PC-9 (cell line): ENCODE results near the gene SRRM5.

Source experiments
- EZH2 ChIP-seq: fragments of 200-600 bp; sonication (generic); IDR thresholded peaks from 2 replicates; pipeline ENCODE4 v1.8.0; 2017; ENCODE audit warnings: antibody characterized with exemption, low read depth
- TF ChIP-seq, protein P1 (sequence below): fragments of 200-600 bp; sonication (generic); conservative IDR thresholded peaks from 2 replicates; pipeline ENCODE4 v1.6.1; 2017; ENCODE audit warnings: mixed run types, antibody characterized with exemption, mild to moderate bottlenecking, moderate library complexity

DNA sequence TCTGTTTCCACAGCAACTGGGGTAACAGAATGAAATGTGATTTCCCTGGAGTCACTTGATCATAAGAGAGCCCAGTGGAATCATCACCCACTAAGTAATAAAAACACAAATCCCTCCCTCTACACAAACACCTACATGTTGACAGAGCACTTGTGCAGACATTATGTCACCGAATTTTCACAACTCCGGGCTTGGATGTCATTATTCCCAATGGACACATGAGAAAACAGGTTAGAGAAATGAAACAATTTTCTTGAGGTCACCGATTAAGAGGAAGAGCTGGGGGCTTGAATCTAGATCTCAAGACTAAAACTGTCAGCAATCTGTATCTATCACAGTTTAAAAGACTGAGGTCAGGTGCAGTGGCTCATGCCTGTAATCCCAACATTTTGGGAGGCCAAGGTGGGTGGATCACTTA is 39.7 kb upstream of the SRRM5 start:
- TF ChIP-seq, protein P1, sequence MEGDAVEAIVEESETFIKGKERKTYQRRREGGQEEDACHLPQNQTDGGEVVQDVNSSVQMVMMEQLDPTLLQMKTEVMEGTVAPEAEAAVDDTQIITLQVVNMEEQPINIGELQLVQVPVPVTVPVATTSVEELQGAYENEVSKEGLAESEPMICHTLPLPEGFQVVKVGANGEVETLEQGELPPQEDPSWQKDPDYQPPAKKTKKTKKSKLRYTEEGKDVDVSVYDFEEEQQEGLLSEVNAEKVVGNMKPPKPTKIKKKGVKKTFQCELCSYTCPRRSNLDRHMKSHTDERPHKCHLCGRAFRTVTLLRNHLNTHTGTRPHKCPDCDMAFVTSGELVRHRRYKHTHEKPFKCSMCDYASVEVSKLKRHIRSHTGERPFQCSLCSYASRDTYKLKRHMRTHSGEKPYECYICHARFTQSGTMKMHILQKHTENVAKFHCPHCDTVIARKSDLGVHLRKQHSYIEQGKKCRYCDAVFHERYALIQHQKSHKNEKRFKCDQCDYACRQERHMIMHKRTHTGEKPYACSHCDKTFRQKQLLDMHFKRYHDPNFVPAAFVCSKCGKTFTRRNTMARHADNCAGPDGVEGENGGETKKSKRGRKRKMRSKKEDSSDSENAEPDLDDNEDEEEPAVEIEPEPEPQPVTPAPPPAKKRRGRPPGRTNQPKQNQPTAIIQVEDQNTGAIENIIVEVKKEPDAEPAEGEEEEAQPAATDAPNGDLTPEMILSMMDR, result no peak
- no peak for TF ChIP-seq EZH2
